ENCODE data around the gene MAOB. TPM values are rescaled to one million over a fixed set of nuclear protein-coding genes. Genes with fewer than 3 reads are reported as not detected.

Gene MAOB
- total and polyA plus RNA-seq, 10 of the 15 experiments (the other 5 are each of a cell fraction or from before 2014, with no cell fraction given): 0.21 TPM; not detected in 9

- 27% methylated on average over 3 of the region's 3 CpGs for WGBS (ENCODE audit: insufficient coverage, insufficient replicate concordance, low lambda C conversion rate, missing lambda C conversion rate)
- no peaks in the 10 kb centered on the region for H3K79me2 ChIP-seq (ENCODE audit: control insufficient read depth, insufficient read depth, low read length)
- POLR2A ChIA-PET: no interaction called here
- no peak overlapping the region for H2AFZ ChIP-seq (ENCODE audit: control insufficient read depth, low read depth, low read length)
- no peaks in the 10 kb centered on the region for H3K27me3 ChIP-seq (replicated peaks in 1 of 2; ENCODE audit: control insufficient read depth in 2 of 2, insufficient read depth in 2 of 2, low read length in 1 of 2)
- H3K4me3 ChIP-seq: no peak overlapping the region
- SMC1A ChIA-PET (ENCODE audit: uncharacterized antibody, unreplicated experiment): no interaction called here
- H3K4me2 ChIP-seq (ENCODE audit: control insufficient read depth, insufficient read depth): no peak overlapping the region
- CTCF ChIA-PET: interaction anchor here (1.8 kb wide), 1 partner anchor 176 kb away, joined by 7 read pairs; no protein-coding TSS in a partner anchor
- no peak overlapping the region for H3K27ac ChIP-seq (ENCODE audit: control insufficient read depth, insufficient read depth)
- FAIRE-seq (no peak), DNase-seq (ENCODE audit: low read depth, low spot score) (no peak), ATAC-seq (no peak)
- no peaks in the 10 kb centered on the region for H3K36me3 ChIP-seq (ENCODE audit: control insufficient read depth in 2 of 2, insufficient read depth in 2 of 2, low read length in 1 of 2)
- intact Hi-C loops (cut with micrococcal nuclease; ENCODE audit: unreplicated experiment): no loop called here
- no TSS peak for BruUV-seq (replicated peaks)
- no peaks in the 10 kb centered on the region for H3K4me1 ChIP-seq (ENCODE audit: control insufficient read depth, insufficient read depth, low read length)
- RAD21 ChIA-PET (ENCODE audit: unreplicated experiment): no interaction called here
- H3K9me3 ChIP-seq (replicated peaks; ENCODE audit: control insufficient read depth, insufficient read depth, low read length): no peaks in the 10 kb centered on the region
- in situ Hi-C loops (cut with MboI): no loop called here
- no peaks in the 10 kb centered on the region for H4K20me1 ChIP-seq (ENCODE audit: control insufficient read depth, insufficient read depth)
- TF ChIP-seq STAT1 (conservative IDR thresholded peaks at IDR 0.05) (no peak), SP1 (IDR thresholded peaks at IDR 0.05; ENCODE audit: low read depth, low read length) (no peak), GABPA (IDR thresholded peaks at IDR 0.05; ENCODE audit: low read depth) (no peak), RAD51 (IDR thresholded peaks at IDR 0.05) (no peak), PML (IDR thresholded peaks at IDR 0.05; ENCODE audit: low read length) (no peak), RUNX3 (IDR thresholded peaks at IDR 0.05; ENCODE audit: low read length) (no peak), RFX5 (IDR thresholded peaks at IDR 0.05; ENCODE audit: low read depth, low read length) (no peak), CBFB (IDR thresholded peaks at IDR 0.05; ENCODE audit: low read depth) (no peak), CHD4 (IDR thresholded peaks at IDR 0.05) (no peak), KDM1A (IDR thresholded peaks at IDR 0.05; ENCODE audit: borderline replicate concordance) (no peak), CREM (IDR thresholded peaks at IDR 0.05; ENCODE audit: low read depth) (no peak), NFXL1 (IDR thresholded peaks at IDR 0.05; ENCODE audit: borderline replicate concordance) (no peak)
- TF ChIP-seq, protein P1, sequence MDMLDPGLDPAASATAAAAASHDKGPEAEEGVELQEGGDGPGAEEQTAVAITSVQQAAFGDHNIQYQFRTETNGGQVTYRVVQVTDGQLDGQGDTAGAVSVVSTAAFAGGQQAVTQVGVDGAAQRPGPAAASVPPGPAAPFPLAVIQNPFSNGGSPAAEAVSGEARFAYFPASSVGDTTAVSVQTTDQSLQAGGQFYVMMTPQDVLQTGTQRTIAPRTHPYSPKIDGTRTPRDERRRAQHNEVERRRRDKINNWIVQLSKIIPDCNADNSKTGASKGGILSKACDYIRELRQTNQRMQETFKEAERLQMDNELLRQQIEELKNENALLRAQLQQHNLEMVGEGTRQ (IDR thresholded peaks at IDR 0.05; ENCODE audit: borderline replicate concordance, low read depth, low read length): no peak
- TF ChIP-seq, protein P2, sequence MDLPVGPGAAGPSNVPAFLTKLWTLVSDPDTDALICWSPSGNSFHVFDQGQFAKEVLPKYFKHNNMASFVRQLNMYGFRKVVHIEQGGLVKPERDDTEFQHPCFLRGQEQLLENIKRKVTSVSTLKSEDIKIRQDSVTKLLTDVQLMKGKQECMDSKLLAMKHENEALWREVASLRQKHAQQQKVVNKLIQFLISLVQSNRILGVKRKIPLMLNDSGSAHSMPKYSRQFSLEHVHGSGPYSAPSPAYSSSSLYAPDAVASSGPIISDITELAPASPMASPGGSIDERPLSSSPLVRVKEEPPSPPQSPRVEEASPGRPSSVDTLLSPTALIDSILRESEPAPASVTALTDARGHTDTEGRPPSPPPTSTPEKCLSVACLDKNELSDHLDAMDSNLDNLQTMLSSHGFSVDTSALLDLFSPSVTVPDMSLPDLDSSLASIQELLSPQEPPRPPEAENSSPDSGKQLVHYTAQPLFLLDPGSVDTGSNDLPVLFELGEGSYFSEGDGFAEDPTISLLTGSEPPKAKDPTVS (IDR thresholded peaks at IDR 0.05; ENCODE audit: low read depth, low read length): no peak
- TF ChIP-seq, protein P3, sequence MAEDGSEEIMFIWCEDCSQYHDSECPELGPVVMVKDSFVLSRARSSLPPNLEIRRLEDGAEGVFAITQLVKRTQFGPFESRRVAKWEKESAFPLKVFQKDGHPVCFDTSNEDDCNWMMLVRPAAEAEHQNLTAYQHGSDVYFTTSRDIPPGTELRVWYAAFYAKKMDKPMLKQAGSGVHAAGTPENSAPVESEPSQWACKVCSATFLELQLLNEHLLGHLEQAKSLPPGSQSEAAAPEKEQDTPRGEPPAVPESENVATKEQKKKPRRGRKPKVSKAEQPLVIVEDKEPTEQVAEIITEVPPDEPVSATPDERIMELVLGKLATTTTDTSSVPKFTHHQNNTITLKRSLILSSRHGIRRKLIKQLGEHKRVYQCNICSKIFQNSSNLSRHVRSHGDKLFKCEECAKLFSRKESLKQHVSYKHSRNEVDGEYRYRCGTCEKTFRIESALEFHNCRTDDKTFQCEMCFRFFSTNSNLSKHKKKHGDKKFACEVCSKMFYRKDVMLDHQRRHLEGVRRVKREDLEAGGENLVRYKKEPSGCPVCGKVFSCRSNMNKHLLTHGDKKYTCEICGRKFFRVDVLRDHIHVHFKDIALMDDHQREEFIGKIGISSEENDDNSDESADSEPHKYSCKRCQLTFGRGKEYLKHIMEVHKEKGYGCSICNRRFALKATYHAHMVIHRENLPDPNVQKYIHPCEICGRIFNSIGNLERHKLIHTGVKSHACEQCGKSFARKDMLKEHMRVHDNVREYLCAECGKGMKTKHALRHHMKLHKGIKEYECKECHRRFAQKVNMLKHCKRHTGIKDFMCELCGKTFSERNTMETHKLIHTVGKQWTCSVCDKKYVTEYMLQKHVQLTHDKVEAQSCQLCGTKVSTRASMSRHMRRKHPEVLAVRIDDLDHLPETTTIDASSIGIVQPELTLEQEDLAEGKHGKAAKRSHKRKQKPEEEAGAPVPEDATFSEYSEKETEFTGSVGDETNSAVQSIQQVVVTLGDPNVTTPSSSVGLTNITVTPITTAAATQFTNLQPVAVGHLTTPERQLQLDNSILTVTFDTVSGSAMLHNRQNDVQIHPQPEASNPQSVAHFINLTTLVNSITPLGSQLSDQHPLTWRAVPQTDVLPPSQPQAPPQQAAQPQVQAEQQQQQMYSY (CRISPR knock-in tag; IDR thresholded peaks at IDR 0.05): no peak
- H3K9ac ChIP-seq (ENCODE audit: control insufficient read depth, insufficient read depth, low read length): no peak overlapping the region
Measured at GRCh38 chrX:43735957-43736356, 146.3 kb downstream of the MAOB start.
